Central memory CD8-positive, alpha-beta T cell (primary cell): ENCODE measurements around the gene SKP2.
"Not testable (repeated sequence)": the region's sequence is repeated elsewhere in the genome, so short reads cannot be mapped to it uniquely, and the experiment has no call there.

Experiments used
- ATAC-seq: fragments of 150-1000 bp; cut with Tn5 transposase; replicated peaks from 2 replicates; pipeline ENCODE4 v1.10.0; 2022; ENCODE audit warnings: mild to moderate bottlenecking, moderate FRiP score, moderate number of reproducible peaks; ENCODE audit not compliant: poor library complexity, severe bottlenecking; ENCODE audit errors: extremely low read depth
- DNase-seq, 2 donors: peaks; one replicate each; pipeline ENCODE4 v3.0.0; 2021; ENCODE audit warnings: low spot score in 2 of 2
- H3K27ac Mint-ChIP-seq: one replicate; pipeline ENCODE4 v1.8.0; 2022; ENCODE audit warnings: low read depth, mild to moderate bottlenecking, moderate library complexity, mixed read lengths
- H3K27me3 Mint-ChIP-seq: one replicate; pipeline ENCODE4 v1.8.0; 2022; ENCODE audit warnings: mixed read lengths
- H3K36me3 Mint-ChIP-seq: one replicate; pipeline ENCODE4 v1.8.0; 2022; ENCODE audit warnings: mild to moderate bottlenecking, moderate library complexity, mixed read lengths; ENCODE audit not compliant: insufficient read depth
- H3K4me1 Mint-ChIP-seq: one replicate; pipeline ENCODE4 v1.8.0; 2022; ENCODE audit warnings: mixed read lengths
- H3K4me3 Mint-ChIP-seq: one replicate; pipeline ENCODE4 v1.8.0; 2022; ENCODE audit warnings: mild to moderate bottlenecking, moderate library complexity, mixed read lengths
- H3K9me3 Mint-ChIP-seq: one replicate; pipeline ENCODE4 v1.8.0; 2022; ENCODE audit warnings: mixed read lengths

SKP2 gene

GRCh38 chr5:36180556-36181350, 28.8 kb downstream of the SKP2 start:
- Mint-ChIP-seq H3K36me3 (peaks cover 25% of the 10 kb centered on the region), H3K27ac (peak overlapping the region; percentile 1), H3K4me3 (no peak overlapping the region)

GRCh38 chr5:36181774-36182173, 29.9 kb downstream of the SKP2 start:
- Mint-ChIP-seq H3K4me3 (no peak overlapping the region), H3K4me1 (no peaks in the 10 kb centered on the region), H3K36me3 (peaks cover 25% of the 10 kb centered on the region), H3K9me3 (no peaks in the 10 kb centered on the region), H3K27ac (no peak overlapping the region), H3K27me3 (no peaks in the 10 kb centered on the region)
- DNase-seq = no peak
- no peak for ATAC-seq

More at GRCh38 chr5:36180556-36181350, 28.8 kb downstream of the SKP2 start:
- no peaks in the 10 kb centered on the region for H3K4me1 Mint-ChIP-seq
- no peaks in the 10 kb centered on the region for H3K9me3 Mint-ChIP-seq
- no peak for ATAC-seq
- no peak for DNase-seq
- H3K27me3 Mint-ChIP-seq = no peaks in the 10 kb centered on the region

- not testable (repeated sequence) for H3K27ac Mint-ChIP-seq, DNase-seq, ATAC-seq, H3K9me3 Mint-ChIP-seq, H3K27me3 Mint-ChIP-seq, H3K4me3 Mint-ChIP-seq
- Mint-ChIP-seq H3K4me1 (peaks cover 11% of the 10 kb centered on the region), H3K36me3 (peaks cover 19% of the 10 kb centered on the region)
Measured at GRCh38 chr5:36184408-36184807, 32.5 kb downstream of the SKP2 start.

GRCh38 chr5:36193746-36194145, 41.8 kb downstream of the SKP2 start:
- no peaks in the 10 kb centered on the region for H3K9me3 Mint-ChIP-seq
- DNase-seq = no peak
- ATAC-seq = no peak
- H3K4me3 Mint-ChIP-seq = no peak overlapping the region
- no peak overlapping the region for H3K27ac Mint-ChIP-seq
- H3K27me3 Mint-ChIP-seq = no peaks in the 10 kb centered on the region
- H3K4me1 Mint-ChIP-seq = no peaks in the 10 kb centered on the region
- H3K36me3 Mint-ChIP-seq = peaks cover 11% of the 10 kb centered on the region

GRCh38 chr5:36198281-36198680, 46.4 kb downstream of the SKP2 start:
- Mint-ChIP-seq H3K27ac (no peak overlapping the region), H3K4me3 (no peak overlapping the region), H3K4me1 (no peaks in the 10 kb centered on the region), H3K27me3 (no peaks in the 10 kb centered on the region), H3K9me3 (no peaks in the 10 kb centered on the region), H3K36me3 (peaks cover 13% of the 10 kb centered on the region)
- no peak for DNase-seq
- ATAC-seq = no peak

GRCh38 chr5:36198783-36199182, 46.9 kb downstream of the SKP2 start:
- peaks cover 14% of the 10 kb centered on the region for H3K36me3 Mint-ChIP-seq
- DNase-seq, H3K27ac Mint-ChIP-seq, H3K4me3 Mint-ChIP-seq, H3K27me3 Mint-ChIP-seq, H3K9me3 Mint-ChIP-seq, ATAC-seq, H3K4me1 Mint-ChIP-seq: not testable (repeated sequence)

- Mint-ChIP-seq H3K27me3 (no peaks in the 10 kb centered on the region), H3K27ac (no peak overlapping the region), H3K36me3 (peaks cover 16% of the 10 kb centered on the region), H3K4me3 (no peak overlapping the region), H3K9me3 (no peaks in the 10 kb centered on the region), H3K4me1 (no peaks in the 10 kb centered on the region)
- ATAC-seq (no peak), DNase-seq (no peak)
Measured at GRCh38 chr5:36199620-36200019, 47.7 kb downstream of the SKP2 start.

GRCh38 chr5:36200513-36200912, 48.6 kb downstream of the SKP2 start:
- Mint-ChIP-seq H3K9me3 (no peaks in the 10 kb centered on the region), H3K36me3 (peaks cover 16% of the 10 kb centered on the region), H3K4me3 (no peak overlapping the region), H3K27me3 (no peaks in the 10 kb centered on the region), H3K4me1 (no peaks in the 10 kb centered on the region), H3K27ac (no peak overlapping the region)
- ATAC-seq (no peak), DNase-seq (no peak)

GRCh38 chr5:36202521-36202961, 50.6 kb downstream of the SKP2 start:
- peaks cover 14% of the 10 kb centered on the region for H3K36me3 Mint-ChIP-seq
- ATAC-seq = no peak

GRCh38 chr5:36205329-36205728, 53.4 kb downstream of the SKP2 start:
- no peaks in the 10 kb centered on the region for H3K9me3 Mint-ChIP-seq
- H3K27me3 Mint-ChIP-seq = no peaks in the 10 kb centered on the region
- H3K4me1 Mint-ChIP-seq = no peaks in the 10 kb centered on the region
- peaks cover 10% of the 10 kb centered on the region for H3K36me3 Mint-ChIP-seq
- H3K27ac Mint-ChIP-seq = no peak overlapping the region
- no peak overlapping the region for H3K4me3 Mint-ChIP-seq
- ATAC-seq (no peak), DNase-seq (no peak)

More at GRCh38 chr5:36202521-36202961, 50.6 kb downstream of the SKP2 start:
- no peaks in the 10 kb centered on the region for H3K4me1 Mint-ChIP-seq
- no peaks in the 10 kb centered on the region for H3K27me3 Mint-ChIP-seq
- H3K9me3 Mint-ChIP-seq = no peaks in the 10 kb centered on the region
- DNase-seq = no peak
- H3K4me3 Mint-ChIP-seq = no peak overlapping the region
- no peak overlapping the region for H3K27ac Mint-ChIP-seq

GRCh38 chr5:36206913-36207312, 55.0 kb downstream of the SKP2 start:
- DNase-seq = no peak
- no peak for ATAC-seq
- H3K4me1 Mint-ChIP-seq = no peaks in the 10 kb centered on the region
- no peaks in the 10 kb centered on the region for H3K9me3 Mint-ChIP-seq
- no peak overlapping the region for H3K27ac Mint-ChIP-seq
- peaks cover 10% of the 10 kb centered on the region for H3K36me3 Mint-ChIP-seq
- H3K27me3 Mint-ChIP-seq = no peaks in the 10 kb centered on the region
- H3K4me3 Mint-ChIP-seq = no peak overlapping the region

GRCh38 chr5:36208786-36209185, 56.9 kb downstream of the SKP2 start:
- Mint-ChIP-seq H3K4me3 (no peak overlapping the region), H3K4me1 (no peaks in the 10 kb centered on the region), H3K36me3 (peaks cover 13% of the 10 kb centered on the region), H3K9me3 (no peaks in the 10 kb centered on the region), H3K27ac (no peak overlapping the region), H3K27me3 (no peaks in the 10 kb centered on the region)
- ATAC-seq (no peak), DNase-seq (no peak)

- Mint-ChIP-seq H3K27ac (no peak overlapping the region), H3K27me3 (no peaks in the 10 kb centered on the region), H3K36me3 (peaks cover 13% of the 10 kb centered on the region), H3K4me1 (no peaks in the 10 kb centered on the region), H3K4me3 (no peak overlapping the region), H3K9me3 (no peaks in the 10 kb centered on the region)
- no peak for DNase-seq
- no peak for ATAC-seq
Measured at GRCh38 chr5:36209664-36210063, 57.8 kb downstream of the SKP2 start.
